NCI-H1092 (cell line): Measurements from ENCODE around the gene RASA2.
"Not testable (repeated sequence)": the region's sequence is repeated elsewhere in the genome, so short reads cannot be mapped to it uniquely, and the experiment has no call there.

Source experiments
- DNase-seq: peaks from one replicate; lab custom pipeline; 2025; lab: John Stamatoyannopoulos, UW

The RASA2 gene

DNA sequence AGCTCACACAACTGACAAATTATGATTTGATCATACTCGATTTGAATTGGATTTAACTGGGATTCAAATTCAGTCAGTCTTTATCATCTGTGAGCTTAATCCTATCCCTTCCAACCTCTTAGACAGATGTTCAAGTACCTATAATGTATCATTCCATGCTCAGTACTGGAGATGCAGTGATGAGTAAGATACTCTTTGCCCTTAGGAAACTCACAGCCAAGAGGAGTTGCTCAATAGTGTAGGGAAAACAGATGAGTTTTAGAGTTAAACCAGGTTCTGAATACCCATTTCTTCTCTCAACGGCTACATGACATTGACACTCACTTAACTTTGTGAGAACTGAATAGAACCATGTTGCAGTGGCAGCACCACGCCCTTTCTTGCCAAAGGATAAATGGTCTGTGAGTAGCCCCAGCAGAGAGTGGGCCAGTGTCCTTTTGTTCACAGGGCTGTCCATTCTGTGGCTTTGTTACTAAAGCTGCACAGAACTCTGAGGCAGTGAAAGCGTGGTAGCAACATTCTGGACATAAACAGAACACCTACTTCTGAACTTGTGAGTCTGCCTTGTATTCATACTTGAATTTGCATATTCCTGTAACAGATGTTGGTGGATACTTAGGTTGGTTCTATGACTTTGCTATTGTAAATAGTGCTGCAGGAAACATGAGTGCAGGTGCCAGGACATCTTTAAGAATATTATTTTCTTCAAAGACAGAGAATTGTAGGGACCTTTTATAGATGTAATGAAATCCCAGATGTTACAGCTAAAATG, 91.6 kb downstream of the RASA2 start:
- DNase-seq: no peak

DNA sequence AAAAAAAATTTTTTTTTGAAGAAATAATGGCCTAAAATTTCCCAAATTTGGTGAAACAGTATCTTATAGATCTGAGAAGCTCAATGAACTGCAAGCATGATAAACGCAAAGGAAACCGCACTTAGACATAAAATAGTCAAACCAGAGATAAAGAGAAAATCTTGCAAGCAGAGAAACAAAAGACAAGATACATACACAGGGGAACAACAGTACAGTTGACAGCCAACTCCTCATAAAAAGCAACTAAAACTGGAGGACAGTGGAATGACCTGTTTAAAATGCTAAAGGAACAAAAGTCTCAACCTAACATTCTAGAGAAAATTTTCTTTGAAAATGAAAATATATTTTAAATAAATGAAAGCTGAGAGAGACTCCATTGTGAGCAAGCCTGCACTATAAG, 107.5 kb downstream of the RASA2 start:
- no peak for DNase-seq

DNA sequence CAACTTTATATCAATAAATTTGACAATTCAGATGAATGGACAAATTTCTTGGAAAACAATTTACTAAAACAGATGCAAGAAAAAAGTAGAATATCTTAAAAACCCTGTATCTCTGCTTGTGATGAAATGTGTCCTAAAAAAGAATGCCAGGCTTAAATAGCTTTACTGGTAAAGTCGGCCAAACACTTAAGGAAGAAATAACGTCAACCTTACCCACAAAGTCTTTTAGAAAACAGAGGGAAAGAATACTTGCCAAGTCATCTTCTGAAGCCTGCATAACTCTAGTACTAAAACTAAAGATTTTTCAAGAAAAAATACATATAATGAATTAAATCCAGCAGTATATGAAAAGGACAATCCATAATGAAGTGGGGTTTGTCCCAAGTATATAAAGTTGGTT, 111.1 kb downstream of the RASA2 start:
- no peak for DNase-seq

DNA sequence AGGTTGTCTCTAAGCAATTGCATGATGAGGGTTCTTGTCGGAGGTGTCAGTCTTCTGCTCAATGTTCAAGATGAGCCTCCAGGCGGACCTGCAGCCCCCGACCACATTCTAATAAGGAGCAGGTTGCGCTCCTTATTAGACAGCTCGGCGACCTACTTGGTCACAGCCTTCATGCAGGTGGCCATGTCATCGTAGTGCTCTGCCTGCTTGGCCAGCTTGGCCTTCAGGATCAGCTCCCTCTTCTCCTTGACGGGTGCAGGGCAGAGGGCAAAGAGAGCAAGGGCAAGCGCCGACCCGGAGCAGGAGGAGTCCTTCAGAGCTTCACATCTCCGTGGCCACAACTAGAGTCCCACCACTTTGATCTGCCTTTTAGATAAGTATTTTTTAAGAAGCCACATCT, 113.5 kb downstream of the RASA2 start:
- DNase-seq: no peak

DNA sequence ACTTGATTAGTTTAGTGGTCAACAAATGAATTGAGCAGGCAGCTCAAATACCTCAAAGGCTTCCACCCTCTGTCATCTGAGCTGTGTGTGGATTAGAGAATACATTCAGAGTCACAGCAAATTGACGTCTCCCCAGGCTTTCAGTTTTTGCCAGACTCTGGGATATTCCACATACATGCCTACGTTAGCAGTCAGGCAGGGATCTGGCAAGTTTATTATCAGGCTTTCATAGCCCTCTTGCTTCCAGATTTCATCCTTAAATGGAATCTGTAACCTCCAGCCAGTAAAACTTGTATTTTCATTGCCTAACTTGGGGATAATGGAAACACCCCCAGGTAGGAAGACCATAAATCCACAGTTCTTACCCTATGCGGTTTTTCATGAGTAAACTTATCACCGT, 115.9 kb downstream of the RASA2 start:
- DNase-seq: no peak

DNA sequence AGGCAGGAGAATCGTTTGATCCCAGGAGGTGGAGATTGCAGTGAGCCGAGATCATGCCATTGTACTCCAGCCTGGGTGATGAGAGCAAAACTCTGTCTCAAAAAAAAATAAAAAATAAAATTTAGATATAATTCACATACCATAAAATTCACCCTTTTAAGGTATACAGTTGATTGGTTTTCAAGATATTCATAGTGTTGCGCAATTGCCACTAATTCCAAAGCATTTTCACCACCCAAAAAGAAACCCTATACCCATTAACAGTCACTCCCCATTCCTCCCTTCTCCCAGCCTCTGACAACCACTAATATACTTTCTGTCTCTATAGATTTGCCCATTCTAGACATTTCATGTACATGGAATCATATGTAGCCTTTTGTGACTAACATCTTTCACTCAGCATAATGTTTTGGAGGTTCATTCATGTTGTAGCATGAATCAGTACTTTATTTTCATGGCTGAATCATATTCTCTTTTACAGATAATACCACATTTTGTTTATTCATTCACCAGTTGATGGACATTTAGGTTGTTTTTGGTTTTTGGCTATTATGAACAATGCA, 116.7 kb downstream of the RASA2 start:
- DNase-seq: no peak

DNA sequence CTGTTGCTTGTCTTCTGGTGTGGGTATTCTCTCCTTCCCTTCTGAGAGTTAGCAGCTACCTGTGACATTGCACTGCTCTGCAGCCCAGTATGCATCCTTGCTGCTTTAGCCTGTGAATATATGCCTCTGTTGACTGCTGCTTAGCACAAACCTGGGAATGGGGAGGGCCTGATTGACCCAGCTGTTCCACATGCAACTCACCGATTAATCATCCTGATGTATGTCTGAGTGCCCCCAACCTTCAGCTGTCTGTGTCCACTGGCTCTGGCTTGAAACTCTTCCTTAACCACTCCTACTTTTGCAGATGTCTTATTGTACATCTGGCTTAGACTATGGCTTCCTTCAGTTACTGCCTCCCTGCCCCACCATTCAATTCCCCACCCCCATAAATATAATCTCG, 119.1 kb downstream of the RASA2 start:
- no peak for DNase-seq

DNA sequence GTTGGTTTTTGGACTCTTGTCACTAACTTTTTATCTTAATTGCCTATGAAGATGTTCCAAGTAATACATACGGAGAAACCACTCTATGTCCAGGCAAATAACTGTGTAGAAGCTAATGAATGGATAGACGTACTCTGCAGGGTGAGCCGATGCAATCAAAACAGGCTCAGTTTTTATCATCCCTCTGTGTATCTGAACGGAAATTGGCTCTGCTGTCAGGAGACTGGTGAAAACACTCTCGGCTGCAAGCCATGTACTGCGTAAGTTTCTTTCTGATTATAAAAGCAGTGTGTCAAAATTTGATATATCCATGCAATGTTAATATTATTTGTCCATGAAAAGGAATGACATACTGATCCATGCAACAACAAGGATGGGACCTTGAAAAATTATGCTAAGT, 121.6 kb downstream of the RASA2 start:
- no peak for DNase-seq

DNA sequence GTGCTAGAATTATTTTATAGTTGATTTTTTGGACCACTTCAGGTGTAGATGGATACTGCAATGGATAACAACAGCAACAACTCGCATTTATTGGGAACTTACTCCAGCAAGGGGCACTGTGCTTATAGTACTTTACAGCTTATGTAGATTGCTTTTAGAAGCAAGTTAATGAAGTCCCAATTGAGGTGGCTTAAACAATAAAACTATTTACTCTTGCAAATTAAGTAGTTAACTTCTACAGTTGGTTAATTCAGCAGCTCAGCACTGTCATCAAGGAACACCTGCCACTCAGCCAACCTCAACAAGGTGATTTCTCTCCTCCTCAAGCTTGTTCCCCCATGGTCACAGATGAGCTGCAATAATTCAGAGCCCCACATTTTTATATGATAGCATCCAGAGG, 124.1 kb downstream of the RASA2 start:
- DNase-seq: no peak

DNA sequence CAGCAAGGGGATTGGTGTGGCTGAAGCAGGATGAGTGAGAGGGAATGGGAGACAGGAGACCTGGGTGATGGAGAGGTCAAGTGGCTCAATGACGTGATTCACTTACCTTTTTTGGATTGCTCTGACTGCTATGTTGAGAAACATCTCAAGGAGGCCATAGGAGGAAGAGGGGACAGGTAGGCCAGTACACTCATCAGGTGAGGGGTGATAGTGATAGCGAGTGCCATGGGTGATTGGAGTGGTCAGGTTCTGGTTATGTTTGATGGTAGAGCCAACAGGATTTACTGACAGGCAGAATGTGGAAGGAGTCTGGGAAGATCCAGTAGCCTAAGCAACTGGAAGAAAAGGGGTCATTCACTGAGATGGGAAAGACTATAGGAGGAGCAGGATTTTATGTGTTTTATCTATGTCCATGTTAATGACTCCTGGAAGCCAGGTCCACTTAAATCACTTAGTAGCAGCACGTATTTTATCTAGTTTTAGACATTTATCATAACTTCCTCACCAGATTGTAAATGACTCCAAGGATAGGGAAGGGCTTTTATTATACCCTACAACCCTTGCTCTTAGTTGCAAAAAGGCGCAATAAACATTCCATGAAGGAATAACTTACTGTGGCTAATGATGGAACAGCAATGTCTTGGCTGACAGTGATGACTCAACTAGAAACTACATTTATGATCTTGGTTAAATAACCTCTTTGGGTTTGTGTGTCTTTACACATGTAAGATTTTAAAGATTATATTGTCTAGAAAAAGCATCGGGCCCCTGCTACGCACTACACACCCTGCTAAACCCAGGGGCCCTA, 131.5 kb downstream of the RASA2 start:
- DNase-seq: no peak

DNA sequence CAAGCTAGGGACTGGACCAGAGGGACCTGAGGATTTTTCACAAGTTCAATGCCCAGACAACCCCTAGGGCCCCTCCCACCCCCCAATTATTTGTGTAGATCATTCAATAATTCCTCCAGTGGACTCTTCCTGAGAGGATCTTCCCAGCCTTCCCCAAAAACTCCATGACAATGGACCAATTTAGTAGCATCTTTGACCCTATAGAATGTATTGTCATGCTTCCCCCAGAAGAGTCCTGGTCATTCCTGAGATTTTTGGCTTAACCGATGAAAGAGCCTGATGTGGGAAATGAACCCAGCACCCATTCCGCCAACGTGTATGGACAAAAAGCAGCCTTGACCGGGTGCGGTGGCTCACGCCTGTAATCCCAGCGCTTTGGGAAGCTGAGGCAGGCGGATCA, 132.1 kb downstream of the RASA2 start:
- DNase-seq: no peak

DNA sequence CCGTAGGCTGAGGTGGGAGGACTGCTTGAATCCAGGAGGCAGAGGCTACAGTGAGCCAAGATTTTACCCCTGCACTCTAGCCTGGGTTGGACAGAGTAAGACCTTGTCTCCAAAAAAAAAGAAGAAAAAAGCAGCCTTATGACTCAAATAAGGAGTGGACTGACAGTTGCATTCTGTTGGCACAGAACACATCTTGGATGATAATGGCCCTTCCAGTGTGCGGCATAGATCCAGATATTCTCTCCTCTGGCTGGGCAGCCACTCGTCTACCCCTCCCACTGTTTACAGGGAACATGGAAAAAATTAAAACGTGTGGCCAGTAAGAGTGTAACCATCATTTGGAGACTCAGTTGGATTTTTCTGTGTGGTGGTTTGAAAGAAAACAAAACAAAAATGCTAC, 132.6 kb downstream of the RASA2 start:
- no peak for DNase-seq

DNA sequence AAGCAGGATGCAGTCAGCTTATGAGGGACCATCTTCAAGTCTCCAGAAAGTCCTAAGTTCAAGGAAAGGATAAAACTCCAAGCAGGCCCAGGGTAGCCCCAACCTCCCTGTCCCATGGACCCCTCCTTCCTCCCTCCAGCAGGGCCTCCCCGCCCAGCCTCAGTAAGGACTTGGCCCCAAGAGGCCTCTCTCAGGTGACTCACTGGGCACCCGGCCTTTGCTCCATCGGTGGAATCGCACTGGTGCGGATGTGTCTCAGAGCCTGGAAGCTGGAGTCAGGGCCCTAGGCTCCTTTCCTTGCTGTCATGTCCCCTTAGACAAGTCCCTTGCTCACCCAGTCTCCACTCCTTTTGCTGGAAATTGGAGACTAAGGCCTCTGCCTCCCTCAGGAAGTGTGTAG, 136.9 kb downstream of the RASA2 start:
- no peak for DNase-seq

DNA sequence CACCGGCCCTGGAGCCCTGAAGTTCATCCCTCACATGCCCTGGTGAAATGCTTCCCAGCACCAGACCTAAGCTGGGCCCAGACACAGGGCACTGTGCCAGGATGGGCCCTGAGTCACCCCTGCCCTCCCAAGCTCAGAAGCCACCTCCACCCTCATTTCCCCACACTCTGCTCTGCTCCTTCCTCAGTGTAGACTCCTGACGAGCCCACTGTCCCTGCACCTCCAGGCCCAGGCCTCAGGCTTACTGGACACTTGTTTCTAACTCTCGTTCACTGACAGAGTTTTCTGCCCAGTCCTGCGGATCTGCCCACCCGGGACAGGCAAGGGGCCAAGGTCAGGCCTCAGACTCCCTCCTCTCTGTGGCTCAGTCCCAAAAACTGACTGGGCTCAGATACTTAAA, 138.7 kb downstream of the RASA2 start:
- no peak for DNase-seq

DNA sequence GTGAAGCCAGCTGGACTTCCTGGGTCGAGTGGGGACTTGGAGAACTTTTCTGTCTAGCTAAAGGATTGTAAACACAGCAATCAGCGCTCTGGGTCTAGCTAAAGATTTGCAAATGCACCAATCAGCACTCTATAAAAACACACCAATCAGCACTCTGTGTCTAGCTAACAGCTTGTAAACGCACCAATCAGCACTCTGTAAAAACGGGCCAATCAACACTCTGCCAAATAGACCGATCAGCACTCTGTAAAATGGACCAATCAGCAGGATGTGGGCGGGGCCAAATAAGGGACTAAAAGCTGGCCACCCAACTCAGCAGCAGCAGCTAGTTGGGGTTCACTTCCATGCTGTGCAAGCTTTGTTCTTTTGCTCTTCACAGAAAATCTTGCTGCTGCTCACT, 141.5 kb downstream of the RASA2 start:
- DNase-seq: not testable (repeated sequence)

DNA sequence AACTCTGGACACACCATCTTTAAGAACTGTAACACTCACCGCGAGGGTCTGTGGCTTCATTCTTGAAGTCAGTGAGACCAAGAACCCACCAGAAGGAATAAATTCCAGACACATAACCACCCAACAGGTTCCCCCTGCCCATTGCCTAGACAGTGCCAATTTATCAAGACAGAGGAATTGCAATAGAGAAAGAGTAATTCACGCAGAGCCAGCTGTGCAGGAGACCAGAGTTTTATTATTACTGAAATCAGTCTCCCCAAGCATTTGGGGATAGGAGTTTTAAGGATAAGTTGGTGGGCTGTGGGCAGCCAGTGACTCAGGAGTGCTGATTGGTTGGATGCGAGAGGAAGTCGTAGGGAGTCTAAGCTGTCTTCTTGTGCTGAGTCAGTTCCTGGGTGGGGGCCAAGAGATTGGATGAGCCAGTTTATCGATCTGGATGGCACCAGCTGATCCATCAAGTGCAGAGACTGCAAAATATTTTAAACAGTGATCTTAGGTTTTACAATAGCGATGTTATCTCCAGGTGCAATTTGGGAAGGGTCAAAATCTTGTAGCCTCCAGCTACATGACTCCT, 142.1 kb downstream of the RASA2 start:
- not testable (repeated sequence) for DNase-seq

DNA sequence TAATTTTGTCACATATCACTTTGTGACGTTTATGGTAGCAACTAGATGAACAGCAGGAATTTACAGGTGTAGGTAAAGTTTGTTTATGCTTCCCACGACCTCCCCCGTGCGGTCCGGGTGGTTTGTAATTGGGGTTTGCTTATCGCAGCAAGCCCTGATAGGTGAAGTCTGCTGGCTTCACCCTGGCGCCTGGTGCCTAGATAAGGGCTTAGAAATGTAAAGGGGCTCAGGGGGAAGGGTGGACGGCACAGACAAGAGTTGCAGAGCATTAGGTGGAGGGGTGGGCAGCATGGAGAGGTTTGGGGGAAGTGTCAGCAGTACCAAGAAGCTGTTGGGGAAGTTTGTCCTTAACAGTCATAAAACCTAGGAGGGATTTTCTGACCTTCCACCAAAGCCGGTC, 143.1 kb downstream of the RASA2 start:
- DNase-seq: no peak

DNA sequence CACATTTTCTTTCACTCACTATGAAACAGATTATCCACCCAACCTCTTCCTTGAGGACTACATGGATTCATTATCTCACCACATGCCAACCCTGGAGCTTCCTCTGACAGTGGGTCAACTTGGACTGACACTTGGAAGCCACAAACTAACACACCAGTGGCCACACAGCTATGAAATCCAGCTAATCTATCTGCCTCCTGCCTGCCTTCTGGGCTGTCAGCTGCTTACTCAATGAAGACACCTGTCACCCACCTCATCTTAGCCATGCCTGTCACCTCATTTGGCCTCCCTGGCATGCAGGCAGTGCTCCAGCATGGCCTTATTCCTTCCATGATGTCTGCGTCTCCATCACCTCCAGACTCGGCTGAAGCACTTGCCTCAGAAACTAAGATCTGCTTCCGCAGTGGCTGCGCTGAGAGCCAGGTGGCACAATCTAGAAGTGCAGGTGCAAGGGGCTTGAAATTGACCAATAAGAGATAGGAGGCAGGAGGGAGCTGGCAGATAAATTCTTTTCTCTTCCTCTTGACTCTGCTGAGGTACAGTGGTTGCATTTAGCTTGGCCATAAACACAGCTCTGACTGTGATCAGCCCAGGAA, 146.1 kb downstream of the RASA2 start:
- no peak for DNase-seq

DNA sequence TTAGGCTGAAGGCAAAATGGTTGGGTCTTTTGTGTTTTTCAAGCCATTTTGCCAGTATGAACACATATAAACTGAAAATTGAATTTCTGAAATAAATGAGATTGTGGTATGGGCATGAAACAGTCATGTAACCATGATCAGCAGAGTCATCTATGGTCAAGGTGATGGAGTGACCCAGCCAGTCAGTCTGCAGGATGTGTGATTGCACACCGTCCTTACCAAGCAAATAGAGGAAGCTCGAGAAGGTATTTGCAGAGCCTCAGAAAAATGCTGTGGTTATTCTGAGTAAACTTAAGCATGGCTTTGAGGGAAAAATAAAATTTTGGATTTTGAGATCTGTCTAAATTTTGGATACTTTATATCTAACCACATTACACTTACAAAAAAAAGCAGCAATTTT, 155.4 kb downstream of the RASA2 start:
- no peak for DNase-seq

DNA sequence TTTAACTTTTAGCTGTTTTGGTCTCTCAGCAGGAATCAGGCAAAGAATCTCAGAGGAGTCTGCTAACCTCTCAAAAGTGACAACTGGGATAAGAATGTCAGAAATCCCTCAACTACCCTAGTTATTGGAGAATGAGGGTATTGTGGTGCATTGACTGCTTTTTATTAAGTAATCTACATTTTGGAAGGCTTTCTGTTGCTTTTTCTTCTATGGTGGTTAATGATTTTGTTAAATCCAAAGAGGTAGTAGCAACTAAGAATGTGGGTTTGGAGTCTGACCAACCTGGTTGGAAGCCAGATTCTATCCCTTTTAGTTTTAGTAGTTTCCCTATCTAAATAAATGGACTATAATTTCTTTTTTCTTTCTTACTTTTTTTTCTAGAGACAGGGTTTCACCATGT, 156.6 kb downstream of the RASA2 start:
- no peak for DNase-seq

DNA sequence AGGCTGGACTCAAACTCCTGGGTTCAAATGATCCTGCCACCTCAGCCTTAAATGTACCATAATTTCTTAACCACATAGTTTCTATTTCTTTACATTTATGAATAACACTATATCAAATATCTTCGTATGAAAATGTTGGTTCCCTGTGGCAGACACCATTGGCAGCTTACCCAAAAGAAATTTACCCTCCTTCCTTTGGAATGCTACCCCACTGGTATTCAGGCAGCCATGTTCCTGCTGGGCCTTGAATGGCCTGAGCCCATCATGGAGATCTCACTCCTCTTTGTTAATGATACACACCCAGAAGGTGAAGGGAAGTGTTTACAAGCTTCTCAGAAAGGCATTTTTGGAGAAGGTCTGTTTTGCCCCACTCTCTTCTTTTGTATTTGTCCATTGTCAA, 157.0 kb downstream of the RASA2 start:
- no peak for DNase-seq

DNA sequence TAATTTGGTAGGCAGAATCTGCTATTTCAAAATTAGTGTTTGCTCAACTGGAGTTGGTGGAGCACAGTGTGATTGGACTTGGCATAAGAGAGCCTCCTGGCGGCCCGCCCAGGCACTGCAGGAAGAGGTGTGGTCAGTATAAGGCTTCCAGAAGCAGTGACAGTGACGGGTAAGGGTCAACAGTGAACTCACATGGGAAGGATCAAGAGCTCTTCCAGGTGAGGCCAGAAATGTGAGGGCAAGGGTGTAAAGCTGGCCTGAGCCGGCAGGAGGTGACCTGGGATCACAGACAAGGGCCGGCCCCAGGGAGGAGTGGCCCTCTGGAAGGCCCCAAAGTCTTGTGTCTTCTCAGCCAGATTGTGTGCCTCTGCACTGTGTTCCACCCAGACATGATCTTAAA, 158.1 kb downstream of the RASA2 start:
- DNase-seq: no peak
